ENCODE results near the gene BMP10.

GRCh38 chr2:68838641-68839040 is 32.6 kb downstream of the BMP10 start:
- TF ChIP-seq EZH2 (IDR thresholded peaks at IDR 0.05; ENCODE audit: borderline replicate concordance, low read length), result no peak
- TF ChIP-seq CTCF (conservative IDR thresholded peaks at IDR 0.05 in 1 of 2, IDR thresholded peaks at IDR 0.05 in 1 of 2; ENCODE audit: extremely low read depth in 1 of 2, insufficient read depth in 1 of 2, low read depth in 1 of 2, low read length in 2 of 2), result no peak

Data from mammary epithelial cell (primary cell).